GM21737 (cell line): ENCODE measurements around the gene NBEAL1.
"Not testable (repeated sequence)": the region's sequence is repeated elsewhere in the genome, so short reads cannot be mapped to it uniquely, and the experiment has no call there.

ENCODE experiments used
- ATAC-seq: cut with Tn5 transposase; IDR thresholded peaks from one replicate; pipeline ENCODE4 v1.9.1; 2021; ENCODE audit warnings: mild to moderate bottlenecking, moderate library complexity; ENCODE audit not compliant: unreplicated experiment

The NBEAL1 gene

GRCh38 chr2:203105996-203106395, 91.3 kb downstream of the NBEAL1 start:
- no peak for ATAC-seq

GRCh38 chr2:203110496-203110895, 95.8 kb downstream of the NBEAL1 start:
- not testable (repeated sequence) for ATAC-seq

DNA sequence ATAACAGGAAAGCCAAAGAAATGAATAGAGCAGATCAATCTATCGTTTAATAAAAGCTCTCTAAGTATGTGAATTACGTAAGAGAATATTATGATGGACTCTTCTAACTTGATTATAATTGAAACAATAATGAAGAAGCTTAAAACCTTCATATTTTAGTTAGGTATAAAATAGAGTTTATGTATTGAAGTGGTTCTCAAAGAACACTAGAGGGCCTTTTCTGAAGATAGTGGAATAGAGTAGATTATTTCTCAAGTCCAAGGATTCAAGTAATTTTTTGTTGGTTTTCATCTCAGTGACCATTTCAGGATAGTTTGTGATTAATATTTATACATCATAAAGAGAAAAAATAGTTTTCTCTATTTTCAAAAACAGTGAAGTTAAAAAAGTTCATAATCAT, 97.7 kb downstream of the NBEAL1 start:
- ATAC-seq = no peak

GRCh38 chr2:203115201-203115700, 100.6 kb downstream of the NBEAL1 start:
- not testable (repeated sequence) for ATAC-seq

GRCh38 chr2:203122317-203122986, 107.8 kb downstream of the NBEAL1 start:
- no peak for ATAC-seq

GRCh38 chr2:203126996-203127395, 112.3 kb downstream of the NBEAL1 start:
- ATAC-seq = no peak

- no peak for ATAC-seq
Observed at GRCh38 chr2:203135105-203135504, 120.4 kb downstream of the NBEAL1 start.

- no peak for ATAC-seq
Observed at GRCh38 chr2:203143391-203143790, 128.7 kb downstream of the NBEAL1 start.

DNA sequence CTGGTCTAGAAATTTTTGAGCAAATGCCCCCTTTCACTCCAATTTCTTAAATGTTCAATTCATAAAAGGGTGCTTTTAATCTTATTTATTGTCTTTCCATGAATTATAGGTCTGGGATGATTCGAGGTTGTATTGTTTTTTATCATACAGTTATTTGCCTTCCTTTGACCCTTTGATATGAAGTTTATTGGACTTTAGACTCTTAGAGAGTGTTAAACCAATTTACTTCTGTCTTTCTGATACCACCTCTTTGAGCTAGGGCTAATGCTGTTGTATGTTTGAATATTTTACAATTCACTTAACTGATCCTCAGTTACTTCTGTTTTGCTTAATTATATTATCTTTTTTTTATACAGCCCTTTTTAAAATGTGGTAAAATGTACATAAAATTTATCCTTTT, 134.5 kb downstream of the NBEAL1 start:
- ATAC-seq = no peak

DNA sequence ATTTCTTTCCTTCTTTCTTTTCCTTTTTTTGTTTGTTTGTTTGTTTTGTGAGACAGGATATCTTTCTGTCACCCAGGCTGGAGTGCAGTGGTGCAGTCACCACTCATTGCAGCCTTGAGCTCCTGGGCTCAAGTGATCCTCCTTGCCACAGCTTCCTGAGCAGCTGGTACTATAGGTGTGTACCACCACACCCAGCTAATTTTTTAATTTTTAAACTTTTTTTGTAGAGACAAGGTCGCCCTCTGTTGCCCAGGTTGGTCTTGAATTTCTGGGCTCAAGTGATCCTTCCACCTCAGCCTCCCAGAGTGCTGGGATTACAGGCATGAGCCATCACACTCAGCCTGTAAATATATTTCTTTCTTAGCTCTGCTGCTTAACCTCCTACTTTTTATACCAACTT, 140.7 kb downstream of the NBEAL1 start:
- no peak for ATAC-seq

DNA sequence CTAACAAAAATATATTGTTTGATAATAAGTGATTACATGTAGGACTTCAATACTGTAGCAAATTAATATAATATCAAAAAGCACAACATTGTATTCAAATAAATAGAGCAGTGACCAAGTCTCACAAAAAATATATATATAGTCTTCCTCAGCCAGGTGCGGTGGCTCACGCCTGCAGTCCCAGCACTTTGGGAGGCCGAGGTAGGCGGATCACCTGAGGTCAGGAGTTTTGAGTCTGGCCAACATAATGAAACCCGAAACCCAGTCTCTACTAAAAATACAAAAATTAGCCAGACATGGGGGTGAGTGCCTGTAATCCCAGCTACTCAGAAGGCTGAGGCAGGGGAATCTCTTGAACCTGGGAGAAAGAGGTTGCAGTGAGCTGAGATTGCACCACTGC, 148.0 kb downstream of the NBEAL1 start:
- ATAC-seq = not testable (repeated sequence)

GRCh38 chr2:203164311-203164935, 149.7 kb downstream of the NBEAL1 start:
- ATAC-seq = no peak

DNA sequence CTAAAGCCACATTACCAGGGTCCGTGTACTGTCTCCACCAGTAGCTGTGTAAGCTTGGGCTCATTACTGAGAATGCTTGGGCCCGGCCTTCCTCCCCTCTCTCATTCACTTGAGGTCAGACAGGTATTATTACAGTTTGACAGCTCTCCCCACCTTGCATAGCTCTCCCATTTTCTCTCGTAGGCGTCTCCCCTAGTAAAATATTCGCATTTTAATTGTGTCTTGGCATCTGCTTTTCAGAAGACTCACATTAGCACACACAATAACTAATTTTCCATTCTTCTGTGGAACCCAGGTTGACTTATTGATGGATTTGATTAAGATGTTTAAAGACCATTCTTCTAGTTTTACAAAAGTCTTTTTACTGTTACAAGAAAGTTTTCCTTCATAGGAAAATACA, 153.1 kb downstream of the NBEAL1 start:
- no peak for ATAC-seq

DNA sequence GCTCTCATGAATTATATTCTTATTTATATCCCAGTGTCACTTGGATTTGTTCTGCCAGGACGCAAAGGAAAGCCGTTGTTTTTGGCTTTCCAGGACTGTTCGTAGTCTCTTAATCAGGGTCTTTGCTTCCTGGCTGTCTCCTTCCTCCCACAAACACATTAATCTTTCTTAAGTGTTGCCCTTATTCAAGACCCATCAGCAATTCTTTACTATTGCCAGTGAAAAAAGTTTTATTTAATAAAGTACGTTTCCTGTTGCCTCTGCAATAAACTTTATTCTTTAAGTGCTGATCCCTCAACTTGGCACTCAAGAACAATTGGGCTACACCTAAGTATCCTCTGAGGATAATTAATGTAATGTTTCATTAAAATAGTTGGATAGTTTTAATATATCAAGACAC, 155.8 kb downstream of the NBEAL1 start:
- ATAC-seq = no peak

DNA sequence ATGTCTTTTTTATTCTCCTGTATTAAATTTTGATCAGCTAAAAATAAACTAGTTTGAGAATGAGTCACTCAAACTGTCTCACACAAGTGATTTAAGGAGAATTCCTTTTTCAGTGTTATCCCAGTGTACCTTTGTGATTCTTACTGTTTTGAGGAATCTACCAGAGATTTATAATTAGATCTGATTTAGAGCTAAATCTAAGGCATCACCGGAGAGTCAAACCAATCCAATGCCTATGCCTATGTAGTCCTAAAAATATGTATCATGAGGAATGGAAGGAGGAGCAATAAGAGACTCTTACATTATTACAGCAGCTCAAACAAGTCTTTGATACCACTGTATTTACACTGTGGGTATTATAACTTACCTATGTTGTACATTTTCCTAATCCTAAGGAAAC, 160.7 kb downstream of the NBEAL1 start:
- ATAC-seq = no peak

- no peak for ATAC-seq
Observed at GRCh38 chr2:203177361-203177760, 162.7 kb downstream of the NBEAL1 start.

- no peak for ATAC-seq
Observed at GRCh38 chr2:203185864-203186263, 171.2 kb downstream of the NBEAL1 start.

DNA sequence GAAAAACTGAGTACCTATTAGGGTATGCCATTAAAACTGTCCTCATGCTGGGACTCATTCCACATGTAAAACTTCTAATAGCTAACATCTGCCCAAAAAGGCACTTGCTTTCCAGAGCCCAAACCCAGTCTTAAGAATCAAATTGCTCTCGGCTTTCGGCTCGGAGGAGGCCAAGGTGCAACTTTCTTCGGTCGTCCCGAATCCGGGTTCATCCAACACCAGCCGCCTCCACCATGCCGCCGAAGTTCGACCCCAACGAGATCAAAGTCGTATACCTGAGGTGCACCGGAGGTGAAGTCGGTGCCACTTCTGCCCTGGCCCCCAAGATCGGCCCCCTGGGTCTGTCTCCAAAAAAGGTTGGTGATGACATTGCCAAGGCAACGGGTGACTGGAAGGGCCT, 175.9 kb downstream of the NBEAL1 start:
- not testable (repeated sequence) for ATAC-seq

GRCh38 chr2:203191026-203191425, 176.4 kb downstream of the NBEAL1 start:
- ATAC-seq = not testable (repeated sequence)

- no peak for ATAC-seq
Observed at GRCh38 chr2:203191961-203192360, 177.3 kb downstream of the NBEAL1 start.

DNA sequence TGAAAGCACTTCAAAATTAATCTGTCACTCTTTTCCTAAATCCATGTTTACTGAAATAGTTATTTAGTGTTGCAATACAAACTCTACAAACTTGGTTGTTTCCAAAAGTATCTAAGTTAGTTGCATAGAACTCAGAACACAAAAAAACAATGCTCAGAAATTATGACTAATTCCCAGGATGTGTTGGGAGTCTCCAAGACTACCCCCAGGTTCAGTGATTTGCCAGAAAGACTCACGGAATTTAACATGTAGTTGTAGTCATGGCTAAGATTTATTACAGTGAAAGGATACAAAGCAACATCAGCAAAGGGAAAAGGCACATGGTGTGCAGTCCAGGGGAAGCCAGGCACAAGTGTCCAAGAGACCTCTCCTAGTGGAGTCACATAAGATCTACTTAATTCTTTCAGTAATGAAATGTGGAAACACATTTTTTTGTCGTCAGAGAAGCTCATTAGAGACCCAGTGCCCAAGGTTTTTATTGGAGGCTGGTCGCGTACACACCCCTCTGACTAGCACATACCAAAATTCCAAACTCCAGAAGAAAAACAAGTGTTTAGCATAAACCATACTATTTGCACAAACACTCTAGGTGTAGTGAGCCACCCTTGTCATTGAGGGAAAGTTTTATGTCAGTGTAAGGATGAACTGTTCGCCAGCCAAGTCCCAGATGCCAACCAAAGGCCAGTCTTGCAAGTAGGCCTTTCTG, 180.8 kb downstream of the NBEAL1 start:
- no peak for ATAC-seq

DNA sequence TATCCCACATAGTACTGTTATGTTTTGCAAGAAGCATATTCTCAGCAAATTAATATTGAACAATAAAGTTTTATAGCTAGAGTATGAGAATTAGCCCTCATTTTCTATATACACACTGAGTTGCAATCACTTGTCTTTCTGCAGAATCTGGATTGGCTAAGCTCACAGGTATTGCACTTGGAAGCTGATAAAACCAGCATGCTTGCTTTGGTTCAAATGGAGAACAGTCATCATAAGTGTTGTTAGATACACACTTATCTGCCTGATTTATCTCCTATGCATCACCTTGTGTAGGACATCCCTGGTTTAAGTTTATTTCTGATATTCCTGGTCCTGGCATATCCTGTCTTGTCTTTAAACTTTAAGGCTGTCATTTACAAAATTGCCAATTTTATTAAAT, 186.2 kb downstream of the NBEAL1 start:
- ATAC-seq = no peak
